IMR-90 (cell line): ENCODE results near the gene HAVCR2. TPM values are rescaled to one million over a fixed set of nuclear protein-coding genes. Genes with fewer than 3 reads are reported as not detected.

ENCODE experiments used
- ATAC-seq: fragments of 200-7000 bp; cut with Tn5 transposase; 2 replicates; pipeline ENCODE4 v1.9.1; 2020; ENCODE audit warnings: low read depth, mild to moderate bottlenecking, moderate library complexity
- BruUV-seq: library from RNA; stranded (reverse); fragments of 400-500 nt; replicated peaks from 2 replicates; lab custom pipeline; 2021; lab: Mats Ljungman, UMichigan
- CTCF ChIA-PET: fragments of 300-600 bp; formaldehyde crosslinking; extraction: SDS; loops from one replicate; lab custom pipeline; 2021; ENCODE audit warnings: antibody characterized with exemption; lab: Yijun Ruan, JAX
- POLR2A ChIA-PET: fragments of 300-600 bp; sonication (Branson Sonifier 250); formaldehyde crosslinking; loops from one replicate; lab custom pipeline; 2022; ENCODE audit warnings: antibody characterized with exemption; ENCODE audit not compliant: unreplicated experiment; lab: Charles Lee
- DNase-seq: peaks from one replicate; pipeline ENCODE4 v3.0.0; 2013
- H2AFZ ChIP-seq: replicated peaks from 2 replicates; pipeline ENCODE3; 2013; ENCODE audit warnings: low read length, mild to moderate bottlenecking; ENCODE audit not compliant: poor library complexity
- H2AK5ac ChIP-seq: 2 replicates; pipeline ENCODE4 v1.6.1; 2013; ENCODE audit warnings: low read depth, low read length, inconsistent platforms
- H2AK9ac ChIP-seq: replicated peaks from 2 replicates; pipeline ENCODE3; 2013; ENCODE audit warnings: mild to moderate bottlenecking, low read depth, low read length, moderate library complexity; ENCODE audit not compliant: poor library complexity
- H2BK120ac ChIP-seq: 2 replicates; pipeline ENCODE4 v1.6.1; 2013; ENCODE audit warnings: low read depth, low read length, inconsistent platforms
- H2BK15ac ChIP-seq: 3 replicates; pipeline ENCODE4 v1.6.1; 2013; ENCODE audit warnings: low read depth, low read length, inconsistent platforms
- H2BK20ac ChIP-seq: 2 replicates; pipeline ENCODE4 v1.6.1; 2013; ENCODE audit warnings: low read depth, mild to moderate bottlenecking, inconsistent platforms, low read length, moderate library complexity
- H2BK5ac ChIP-seq: 2 replicates; pipeline ENCODE4 v1.6.1; 2013; ENCODE audit warnings: mild to moderate bottlenecking, low read depth, low read length, inconsistent platforms; ENCODE audit not compliant: poor library complexity, severe bottlenecking
- H3K14ac ChIP-seq: replicated peaks from 2 replicates; pipeline ENCODE4 v1.6.1; 2013; ENCODE audit warnings: low read depth, low read length, inconsistent platforms
- H3K18ac ChIP-seq: 2 replicates; pipeline ENCODE4 v1.6.1; 2013; ENCODE audit warnings: low read depth, low read length, control low read depth
- H3K23ac ChIP-seq: 2 replicates; pipeline ENCODE4 v1.6.1; 2013; ENCODE audit warnings: low read depth, low read length, inconsistent platforms
- H3K27ac ChIP-seq: 2 replicates; pipeline ENCODE4 v1.5.1; 2013; ENCODE audit warnings: mild to moderate bottlenecking, control low read depth, low read length; ENCODE audit not compliant: insufficient read depth
- H3K27me3 ChIP-seq: 2 replicates; pipeline ENCODE4 v1.6.1; 2013; ENCODE audit warnings: low read length; ENCODE audit not compliant: control insufficient read depth, insufficient read depth
- H3K36me3 ChIP-seq: 2 replicates; pipeline ENCODE4 v1.6.1; 2013; ENCODE audit warnings: low read length, mixed read lengths; ENCODE audit not compliant: control insufficient read depth, insufficient read depth
- H3K4ac ChIP-seq: 2 replicates; pipeline ENCODE4 v1.6.1; 2013; ENCODE audit warnings: low read depth, low read length, inconsistent platforms
- H3K4me1 ChIP-seq: 2 replicates; pipeline ENCODE4 v1.6.1; 2013; ENCODE audit warnings: low read length, mixed read lengths; ENCODE audit not compliant: control insufficient read depth, insufficient read depth
- H3K4me2 ChIP-seq: 2 replicates; pipeline ENCODE4 v1.6.1; 2013; ENCODE audit warnings: low read depth, mild to moderate bottlenecking, control low read depth, low read length, moderate library complexity
- H3K4me3 ChIP-seq: 2 replicates; pipeline ENCODE4 v1.5.1; 2013; ENCODE audit warnings: low read depth, mild to moderate bottlenecking, control low read depth, low read length, moderate library complexity; ENCODE audit not compliant: insufficient read depth
- H3K56ac ChIP-seq: 2 replicates; pipeline ENCODE4 v1.6.1; 2013; ENCODE audit warnings: low read length, inconsistent platforms; ENCODE audit not compliant: insufficient read depth; ENCODE audit errors: extremely low read depth
- H3K79me1 ChIP-seq, 2 experiments: 2 replicates each; pipeline ENCODE4 v1.6.1; 2013; ENCODE audit warnings: low read length in 2 of 2, inconsistent platforms in 1 of 2, low read depth in 1 of 2
- H3K9ac ChIP-seq: 2 replicates; pipeline ENCODE4 v1.6.1; 2013; ENCODE audit warnings: low read depth, low read length, control low read depth
- H3K9me1 ChIP-seq: 2 replicates; pipeline ENCODE4 v1.6.1; 2013; ENCODE audit warnings: low read length, inconsistent platforms; ENCODE audit not compliant: insufficient read depth
- H3K9me3 ChIP-seq: 2 replicates; pipeline ENCODE4 v1.6.1; 2013; ENCODE audit warnings: low read length; ENCODE audit not compliant: control insufficient read depth, insufficient read depth
- H4K20me1 ChIP-seq: 2 replicates; pipeline ENCODE4 v1.6.1; 2013; ENCODE audit warnings: low read length, inconsistent platforms; ENCODE audit not compliant: insufficient read depth
- H4K5ac ChIP-seq: 2 replicates; pipeline ENCODE4 v1.6.1; 2013; ENCODE audit warnings: mild to moderate bottlenecking, low read depth, low read length, control low read depth
- H4K8ac ChIP-seq, 2 experiments: 2 replicates each; pipeline ENCODE4 v1.6.1; 2013; ENCODE audit warnings: low read depth in 2 of 2, low read length in 2 of 2, control low read depth in 1 of 2, inconsistent platforms in 1 of 2
- H4K91ac ChIP-seq: 2 replicates; pipeline ENCODE4 v1.6.1; 2013; ENCODE audit warnings: low read depth, low read length, inconsistent platforms; ENCODE audit not compliant: insufficient read depth
- BHLHE40 ChIP-seq: fragments of 150-350 bp; IDR thresholded peaks from 2 replicates; pipeline ENCODE4 v1.6.1; 2016; ENCODE audit warnings: mild to moderate bottlenecking, low read depth, low read length
- CEBPB ChIP-seq: IDR thresholded peaks from 2 replicates; pipeline ENCODE4 v1.6.1; 2012; ENCODE audit warnings: low read depth, low read length, improper control_type of control experiment
- CHD1 ChIP-seq: IDR thresholded peaks from 2 replicates; pipeline ENCODE4 v1.6.1; 2012; ENCODE audit warnings: low read depth, low read length, improper control_type of control experiment
- CTCF ChIP-seq: conservative IDR thresholded peaks from 2 replicates; pipeline ENCODE4 v1.5.1; 2012; ENCODE audit warnings: mild to moderate bottlenecking, low read depth, low read length, improper control_type of control experiment
- ELK1 ChIP-seq: fragments of 150-350 bp; IDR thresholded peaks from 2 replicates; pipeline ENCODE4 v1.6.1; 2016; ENCODE audit warnings: low read depth, mild to moderate bottlenecking, low read length, moderate library complexity, borderline replicate concordance
- MAFK ChIP-seq: IDR thresholded peaks from 2 replicates; pipeline ENCODE4 v1.6.1; 2012; ENCODE audit warnings: low read depth, low read length, improper control_type of control experiment
- MAZ ChIP-seq: IDR thresholded peaks from 2 replicates; pipeline ENCODE4 v1.6.1; 2012; ENCODE audit warnings: low read depth, mild to moderate bottlenecking, low read length, improper control_type of control experiment, moderate library complexity, borderline replicate concordance
- MXI1 ChIP-seq: IDR thresholded peaks from 2 replicates; pipeline ENCODE4 v1.6.1; 2012; ENCODE audit warnings: low read depth, mild to moderate bottlenecking, low read length, moderate library complexity, borderline replicate concordance
- RAD21 ChIP-seq: IDR thresholded peaks from 2 replicates; pipeline ENCODE4 v1.6.1; 2012; ENCODE audit warnings: low read length, improper control_type of control experiment
- RFX5 ChIP-seq: IDR thresholded peaks from 2 replicates; pipeline ENCODE4 v1.8.0; 2012; ENCODE audit warnings: low read depth, mild to moderate bottlenecking, low read length, moderate library complexity
- SMC3 ChIP-seq: fragments of 150-350 bp; IDR thresholded peaks from 2 replicates; pipeline ENCODE4 v1.6.1; 2016; ENCODE audit warnings: low read depth, mild to moderate bottlenecking, antibody characterized with exemption, low read length, moderate library complexity
- WGBS, 2 experiments: methylation state at CpG; one replicate each; pipeline versions ENCODE4 v1.1.5 to v1.1.7; 2013; ENCODE audit warnings: missing lambda C conversion rate in 2 of 2; ENCODE audit not compliant: insufficient read length in 1 of 2; ENCODE audit errors: extremely low coverage in 2 of 2; 5-methylcytosine and 5-hydroxymethylcytosine counted together
- dilution Hi-C: fragments of 300-500 bp; cut with HindIII; formaldehyde crosslinking; loops from one replicate; pipeline ENCODE4 v1.14.3; 2018; ENCODE audit warnings: low sequenced_read_pairs; ENCODE audit not compliant: unreplicated experiment
- in situ Hi-C: fragments of 300-500 bp; cut with MboI; formaldehyde crosslinking; loops from 3 replicates; pipeline ENCODE4 v1.14.3; 2019; ENCODE audit warnings: low sequenced_read_pairs, inconsistent platforms, mixed read lengths
- intact Hi-C: fragments of 100-400 bp; cut with micrococcal nuclease; formaldehyde crosslinking; loops from 2 replicates; pipeline ENCODE4 v1.10.0; 2022
- polyA plus RNA-seq, 3 experiments: library from polyadenylated mRNA; depleted of rRNA; stranded (reverse); fragments of >200 nt; gene quantifications; 2 replicates each; pipeline ENCODE4 v1.2.3, GENCODE V29; 2012; ENCODE audit warnings: low replicate concordance in 1 of 3
- total RNA-seq: library from RNA; depleted of rRNA; stranded (reverse); fragments of >200 nt; gene quantifications from 2 replicates; pipeline ENCODE4 v1.2.3, GENCODE V29; 2012

Gene HAVCR2
- total and polyA plus RNA-seq, 2 of the 4 experiments (the other 2 are of a cell fraction), result under 0.01 to 0.07 TPM

GRCh38 chr5:157137691-157138090 is 28.8 kb upstream of the HAVCR2 start:
- in situ Hi-C loops, result loop anchor here (25.0 kb wide), 1 partner anchor 1200 kb away; no protein-coding TSS in a partner anchor
- H2AFZ ChIP-seq, result no peak overlapping the region
- H4K20me1 ChIP-seq, result no peaks in the 10 kb centered on the region; the same call in 1 of the 2 replicates
- H3K9ac ChIP-seq, result no peak overlapping the region
- H3K27me3 ChIP-seq, result no peaks in the 10 kb centered on the region
- H3K27ac ChIP-seq, result no peak overlapping the region
- no peak overlapping the region for H2AK9ac ChIP-seq
- no peak overlapping the region for H3K4me2 ChIP-seq
- TF ChIP-seq SMC3 (no peak), ELK1 (no peak), MAFK (no peak), CTCF (no peak), CEBPB (no peak), RAD21 (no peak), MXI1 (no peak), RFX5 (no peak), MAZ (no peak), BHLHE40 (no peak), CHD1 (no peak)
- H2BK20ac ChIP-seq, result no peak overlapping the region
- H2BK120ac ChIP-seq, result no peak overlapping the region
- H2AK5ac ChIP-seq, result no peak overlapping the region
- H3K4ac ChIP-seq, result no peak overlapping the region
- DNase-seq, result no peak
- ATAC-seq, result no peak
- no peak overlapping the region for H4K8ac ChIP-seq
- H3K79me1 ChIP-seq, result peaks cover 16 to 26% of the 10 kb centered on the region in 2 experiments
- intact Hi-C loops, result no loop called here
- no peak overlapping the region for H3K18ac ChIP-seq
- no peak overlapping the region for H2BK5ac ChIP-seq
- no peak overlapping the region for H4K5ac ChIP-seq
- ChIA-PET POLR2A (interaction anchor here (0.5 kb wide), 1 partner anchor 30 kb away, joined by 4 read pairs; no protein-coding TSS in a partner anchor), CTCF (no interaction called here)
- H3K4me1 ChIP-seq, result no peaks in the 10 kb centered on the region
- 100% methylated on average over 2 of the region's 6 CpGs; no CpG with 5 or more reads in 1 of the 2 experiments for WGBS, 2 experiments
- BruUV-seq, result no TSS peak
- no peak overlapping the region for H3K4me3 ChIP-seq
- no peak overlapping the region for H4K91ac ChIP-seq
- no peak overlapping the region for H3K23ac ChIP-seq
- H3K36me3 ChIP-seq, result peaks cover 8% of the 10 kb centered on the region
- H3K9me3 ChIP-seq, result no peaks in the 10 kb centered on the region
- dilution Hi-C loops, result no loop called here
- no peaks in the 10 kb centered on the region for H3K9me1 ChIP-seq
- H2BK15ac ChIP-seq, result no peak overlapping the region
- no peak overlapping the region for H3K56ac ChIP-seq
- H3K14ac ChIP-seq, result no peak overlapping the region
